GM12891 (cell line): Measurements from ENCODE around the gene COQ3.

ENCODE experiments used
- POLR2A ChIP-seq: IDR thresholded peaks from 2 replicates; pipeline ENCODE4 v1.6.1; 2011; ENCODE audit warnings: low read depth, low read length, control low read depth
- POLR2AphosphoS5 ChIP-seq: IDR thresholded peaks from 2 replicates; pipeline ENCODE4 v1.6.1; 2011; ENCODE audit warnings: low read depth, low read length, control low read depth
- TAF1 ChIP-seq: IDR thresholded peaks from 2 replicates; pipeline ENCODE4 v1.6.1; 2011; ENCODE audit warnings: low read depth, low read length, control low read depth

DNA sequence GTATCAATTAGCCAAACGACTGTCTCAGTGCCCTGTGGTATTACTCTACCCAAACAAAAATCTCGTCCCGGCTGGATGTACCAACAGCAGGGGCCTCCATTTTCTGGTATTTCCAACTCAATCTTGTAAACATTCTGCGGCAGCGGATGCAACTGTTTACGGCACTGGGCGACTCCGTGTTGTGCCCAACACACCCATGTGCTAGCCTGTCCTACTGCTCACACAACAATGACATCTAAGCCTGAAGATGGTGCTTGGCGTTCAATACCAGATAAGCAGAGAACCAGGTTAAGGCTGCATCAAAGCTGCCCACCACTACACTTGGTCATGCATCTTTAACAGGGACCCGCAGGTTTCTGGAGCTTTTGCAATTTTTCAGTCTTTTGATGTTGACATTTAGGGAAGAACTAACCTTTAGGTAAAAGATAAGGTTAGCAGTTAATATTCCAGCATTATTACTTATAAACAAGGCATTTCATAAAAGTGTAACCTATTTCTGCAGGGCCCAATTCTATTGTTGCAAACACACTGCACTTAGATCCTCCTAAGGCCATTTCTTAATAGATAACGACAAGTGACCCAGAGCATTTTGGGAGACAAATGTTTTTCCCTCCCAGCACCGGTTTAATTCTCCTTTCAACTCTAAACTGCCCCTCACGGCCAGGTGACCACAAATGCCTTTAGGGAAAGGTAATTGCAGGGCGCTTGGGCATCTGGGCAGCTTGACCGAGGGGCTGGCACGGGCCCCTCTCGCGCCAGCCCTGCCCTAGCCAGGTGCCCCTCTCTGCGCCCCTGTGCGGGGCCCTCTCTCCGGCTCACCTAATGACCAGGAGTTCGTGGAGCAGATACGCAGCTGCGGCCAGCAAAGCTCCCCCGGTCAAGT, 45.5 kb downstream of the COQ3 start:
- no peak for TF ChIP-seq POLR2A
- no peak for TF ChIP-seq POLR2AphosphoS5
- TF ChIP-seq TAF1, result no peak
